A673 (cell line): ENCODE data around the gene FLT1. TPM values are rescaled to one million over a fixed set of nuclear protein-coding genes. Genes with fewer than 3 reads are reported as not detected.

Source experiments
- BruUV-seq: library from RNA; stranded (reverse); fragments of 400-500 nt; replicated peaks from 2 replicates; lab custom pipeline; 2021; lab: Mats Ljungman, UMichigan
- CTCF ChIA-PET: fragments of 300-600 bp; sonication (Branson Sonifier 250); formaldehyde crosslinking; loops from one replicate; lab custom pipeline; 2022; ENCODE audit warnings: antibody characterized with exemption; lab: Charles Lee
- POLR2A ChIA-PET: fragments of 300-600 bp; sonication (Branson Sonifier 250); formaldehyde crosslinking; loops from one replicate; lab custom pipeline; 2022; ENCODE audit warnings: antibody characterized with exemption; ENCODE audit not compliant: low non-redundant PET; lab: Charles Lee
- DNase-seq: peaks from one replicate; pipeline ENCODE4 v3.0.0-alpha.2; 2015; ENCODE audit warnings: low spot score
- H3K27ac ChIP-seq: fragments of 200-600 bp; sonication (generic); 2 replicates; pipeline ENCODE4 v1.5.1; 2016; ENCODE audit warnings: mixed run types, low read depth, mild to moderate bottlenecking, mixed read lengths, antibody characterized with exemption, low read length; ENCODE audit not compliant: poor library complexity, severe bottlenecking
- H3K27me3 ChIP-seq: fragments of 200-600 bp; sonication (generic); replicated peaks from 2 replicates; pipeline ENCODE4 v1.6.1; 2017; ENCODE audit warnings: mixed run types, low read depth, mild to moderate bottlenecking, mixed read lengths, antibody characterized with exemption, low read length; ENCODE audit not compliant: insufficient read depth, poor library complexity
- H3K36me3 ChIP-seq: fragments of 200-600 bp; sonication (generic); 2 replicates; pipeline ENCODE4 v1.6.1; 2016; ENCODE audit warnings: mixed run types, mild to moderate bottlenecking, mixed read lengths, antibody characterized with exemption, low read length; ENCODE audit not compliant: insufficient read depth, poor library complexity, severe bottlenecking
- H3K4me1 ChIP-seq: fragments of 200-600 bp; sonication (generic); 2 replicates; pipeline ENCODE4 v1.6.1; 2017; ENCODE audit warnings: mixed run types, mild to moderate bottlenecking, mixed read lengths, antibody characterized with exemption, low read length; ENCODE audit not compliant: insufficient read depth, poor library complexity, severe bottlenecking
- H3K4me3 ChIP-seq: fragments of 200-600 bp; sonication (generic); 2 replicates; pipeline ENCODE4 v1.5.1; 2016; ENCODE audit warnings: low read depth, mixed run types, mild to moderate bottlenecking, mixed read lengths, low read length; ENCODE audit not compliant: poor library complexity, severe bottlenecking
- H3K9me3 ChIP-seq: fragments of 200-600 bp; sonication (generic); 2 replicates; pipeline ENCODE4 v1.6.1; 2016; ENCODE audit warnings: mixed run types, low read depth, mild to moderate bottlenecking, mixed read lengths, antibody characterized with exemption, low read length; ENCODE audit not compliant: poor library complexity, severe bottlenecking
- CTCF ChIP-seq: fragments of 300-800, 200-600 bp; sonication (generic); conservative IDR thresholded peaks from 2 replicates; pipeline ENCODE4 v1.5.1; 2017; ENCODE audit warnings: low read depth, mild to moderate bottlenecking, antibody characterized with exemption, low read length, moderate library complexity, mixed read lengths
- EZH2 ChIP-seq: fragments of 200-600 bp; sonication (generic); IDR thresholded peaks from 2 replicates; pipeline ENCODE4 v1.6.1; 2017; ENCODE audit warnings: borderline replicate concordance, low read depth, mild to moderate bottlenecking, mixed read lengths, antibody characterized with exemption, low read length; ENCODE audit not compliant: poor library complexity, severe bottlenecking
- intact Hi-C: fragments of 100-400 bp; cut with micrococcal nuclease; formaldehyde crosslinking; loops from one replicate; pipeline ENCODE4 v1.10.0; 2022; ENCODE audit not compliant: unreplicated experiment
- total RNA-seq: library from RNA; stranded (reverse); gene quantifications from 2 replicates; pipeline ENCODE4 v1.2.3, GENCODE V29; 2021

Gene FLT1
- total RNA-seq, 1 experiment from 2014 or later, result 5.2 TPM

- POLR2A ChIA-PET, result no interaction called here
- DNase-seq, result no peak
- Histone ChIP-seq H3K4me3 (no peak overlapping the region), H3K27me3 (no peaks in the 10 kb centered on the region), H3K27ac (no peak overlapping the region), H3K4me1 (no peaks in the 10 kb centered on the region), H3K9me3 (no peaks in the 10 kb centered on the region), H3K36me3 (no peaks in the 10 kb centered on the region)
- no TSS peak for BruUV-seq
- intact Hi-C loops, result no loop called here
- CTCF ChIA-PET, result no interaction called here
- no peak for TF ChIP-seq EZH2
- TF ChIP-seq CTCF, result no peak
Measured at GRCh38 chr13:28429096-28429495, 65.8 kb downstream of the FLT1 start.

- Histone ChIP-seq H3K27me3 (no peaks in the 10 kb centered on the region), H3K27ac (no peak overlapping the region), H3K9me3 (no peaks in the 10 kb centered on the region), H3K4me3 (no peak overlapping the region), H3K36me3 (no peaks in the 10 kb centered on the region), H3K4me1 (no peaks in the 10 kb centered on the region)
- ChIA-PET POLR2A (no interaction called here), CTCF (no interaction called here)
- TF ChIP-seq CTCF, result no peak
- TF ChIP-seq EZH2, result no peak
- intact Hi-C loops, result no loop called here
- DNase-seq, result no peak
- BruUV-seq, result no TSS peak
Measured at GRCh38 chr13:28426381-28426780, 68.5 kb downstream of the FLT1 start.

- CTCF ChIA-PET, result no interaction called here
- H3K4me1 ChIP-seq, result no peaks in the 10 kb centered on the region
- H3K36me3 ChIP-seq, result no peaks in the 10 kb centered on the region
Measured at GRCh38 chr13:28425793-28426192, 69.1 kb downstream of the FLT1 start.

More at GRCh38 chr13:28425793-28426192, 69.1 kb downstream of the FLT1 start:
- Histone ChIP-seq H3K27ac (no peak overlapping the region), H3K4me3 (no peak overlapping the region), H3K9me3 (no peaks in the 10 kb centered on the region), H3K27me3 (no peaks in the 10 kb centered on the region)
- TF ChIP-seq CTCF, result no peak
- no peak for TF ChIP-seq EZH2
- no peak for DNase-seq
- no TSS peak for BruUV-seq
- POLR2A ChIA-PET, result no interaction called here
- intact Hi-C loops, result no loop called here
